ENCODE measurements around the gene GLRX3.

The GLRX3 gene

GRCh38 chr10:130194194-130194990 is 58.2 kb downstream of the GLRX3 start:
- no peaks in the 10 kb centered on the region for H3K36me3 ChIP-seq
- no peak overlapping the region for H3K4me3 ChIP-seq (ENCODE audit: low read depth, low read length)
- H3K9me3 ChIP-seq, result no peaks in the 10 kb centered on the region
- H3K4me1 ChIP-seq, result no peaks in the 10 kb centered on the region
- no peaks in the 10 kb centered on the region for H3K27me3 ChIP-seq
- DNase-seq, result no peak
- TF ChIP-seq CTCF (IDR thresholded peaks at IDR 0.05; ENCODE audit: low read depth, low read length), result no peak

- Histone ChIP-seq H3K4me1 (no peaks in the 10 kb centered on the region), H3K9me3 (no peaks in the 10 kb centered on the region), H3K4me3 (ENCODE audit: low read depth, low read length) (no peak overlapping the region), H3K27me3 (no peaks in the 10 kb centered on the region), H3K36me3 (no peaks in the 10 kb centered on the region)
- TF ChIP-seq CTCF (IDR thresholded peaks at IDR 0.05; ENCODE audit: low read depth, low read length), result no peak
- no peak for DNase-seq
Measured at GRCh38 chr10:130194991-130195645, 58.9 kb downstream of the GLRX3 start.

- Histone ChIP-seq H3K9me3 (no peaks in the 10 kb centered on the region), H3K36me3 (no peaks in the 10 kb centered on the region), H3K4me3 (ENCODE audit: low read depth, low read length) (no peak overlapping the region), H3K27me3 (no peaks in the 10 kb centered on the region), H3K4me1 (no peaks in the 10 kb centered on the region)
- no peak for TF ChIP-seq CTCF (IDR thresholded peaks at IDR 0.05; ENCODE audit: low read depth, low read length)
- no peak for DNase-seq
Measured at GRCh38 chr10:130195746-130196294, 59.6 kb downstream of the GLRX3 start.

GRCh38 chr10:130196511-130197487 is 60.6 kb downstream of the GLRX3 start:
- no peaks in the 10 kb centered on the region for H3K4me1 ChIP-seq
- no peaks in the 10 kb centered on the region for H3K9me3 ChIP-seq
- H3K27me3 ChIP-seq, result no peaks in the 10 kb centered on the region
- H3K4me3 ChIP-seq (ENCODE audit: low read depth, low read length), result no peak overlapping the region
- H3K36me3 ChIP-seq, result no peaks in the 10 kb centered on the region
- TF ChIP-seq CTCF (IDR thresholded peaks at IDR 0.05; ENCODE audit: low read depth, low read length), result no peak
- DNase-seq, result no peak

- Histone ChIP-seq H3K9me3 (no peaks in the 10 kb centered on the region), H3K36me3 (no peaks in the 10 kb centered on the region), H3K27me3 (no peaks in the 10 kb centered on the region; the same call in 1 of the 2 replicates), H3K4me1 (no peaks in the 10 kb centered on the region), H3K4me3 (ENCODE audit: low read depth, low read length) (no peak overlapping the region)
- TF ChIP-seq CTCF (IDR thresholded peaks at IDR 0.05; ENCODE audit: low read depth, low read length), result no peak
- no peak for DNase-seq
Measured at GRCh38 chr10:130198651-130199050, 62.5 kb downstream of the GLRX3 start.

All from BE2C (cell line).